MM.1S (cell line): ENCODE results near the gene UBE2E1.

Source experiments
- DNase-seq: peaks from one replicate; pipeline ENCODE4 v3.0.0-alpha.2; 2015
- H2AFZ ChIP-seq: fragments of 300-600 bp; sonication (generic); 2 replicates; pipeline ENCODE4 v1.6.0; 2016; ENCODE audit warnings: antibody characterized with exemption, low read length
- H3F3A ChIP-seq: fragments of 300-600 bp; sonication (generic); 2 replicates; pipeline ENCODE4 v1.6.1; 2016; ENCODE audit warnings: mild to moderate bottlenecking, antibody characterized with exemption, low read length, moderate library complexity, mixed read lengths; ENCODE audit not compliant: insufficient read depth
- H3K27ac ChIP-seq: fragments of 300-600 bp; sonication (generic); 2 replicates; pipeline ENCODE4 v1.5.1; 2016; ENCODE audit warnings: mild to moderate bottlenecking, low read length
- H3K27me3 ChIP-seq: fragments of 300-600 bp; sonication (generic); replicated peaks from 2 replicates; pipeline ENCODE4 v1.6.0; 2016; ENCODE audit warnings: low read length; ENCODE audit not compliant: insufficient read depth
- H3K36me3 ChIP-seq: fragments of 300-600 bp; sonication (generic); replicated peaks from 2 replicates; pipeline ENCODE4 v1.6.1; 2016; ENCODE audit warnings: mild to moderate bottlenecking, low read length, mixed read lengths; ENCODE audit not compliant: insufficient read depth
- H3K4me1 ChIP-seq: fragments of 300-600 bp; sonication (generic); 2 replicates; pipeline ENCODE4 v1.6.1; 2016; ENCODE audit warnings: low read length, mixed read lengths
- H3K4me2 ChIP-seq: fragments of 300-600 bp; sonication (generic); 2 replicates; pipeline ENCODE4 v1.6.0; 2016; ENCODE audit warnings: low read depth, low read length
- H3K4me3 ChIP-seq: fragments of 300-600 bp; sonication (generic); 2 replicates; pipeline ENCODE4 v1.5.1; 2016; ENCODE audit warnings: low read length, mixed read lengths
- H3K79me2 ChIP-seq: fragments of 300-600 bp; sonication (generic); 2 replicates; pipeline ENCODE4 v1.6.1; 2016; ENCODE audit warnings: mixed run types, low read length, mixed read lengths
- H3K9ac ChIP-seq: fragments of 300-600 bp; sonication (generic); 2 replicates; pipeline ENCODE4 v1.6.1; 2016; ENCODE audit warnings: low read length, mixed read lengths
- H3K9me2 ChIP-seq: fragments of 300-600 bp; sonication (generic); replicated peaks from 2 replicates; pipeline ENCODE4 v1.6.1; 2016; ENCODE audit warnings: mild to moderate bottlenecking, low read length, mixed read lengths; ENCODE audit not compliant: insufficient read depth
- H3K9me3 ChIP-seq: fragments of 300-600 bp; sonication (generic); replicated peaks from 2 replicates; pipeline ENCODE4 v1.6.1; 2016; ENCODE audit warnings: mild to moderate bottlenecking, low read length, mixed read lengths; ENCODE audit not compliant: insufficient read depth
- H4K20me1 ChIP-seq: fragments of 300-600 bp; sonication (generic); 2 replicates; pipeline ENCODE4 v1.6.1; 2016; ENCODE audit warnings: mild to moderate bottlenecking, low read length, moderate library complexity, mixed read lengths; ENCODE audit not compliant: insufficient read depth
- EZH2 ChIP-seq: fragments of 300-600 bp; sonication (generic); optimal IDR thresholded peaks from 2 replicates; pipeline ENCODE3; 2017; ENCODE audit warnings: low read depth, mild to moderate bottlenecking, antibody characterized with exemption, low read length, mixed read lengths
- EZH2phosphoT487 ChIP-seq: fragments of 300-600 bp; sonication (generic); IDR thresholded peaks from 2 replicates; pipeline ENCODE4 v1.6.1; 2018; ENCODE audit warnings: antibody characterized with exemption, low read length
- TF ChIP-seq, protein P1 (sequence below): fragments of 300-600 bp; sonication (generic); IDR thresholded peaks from 2 replicates; pipeline ENCODE4 v1.5.1; 2016; ENCODE audit warnings: antibody characterized with exemption, low read length, mixed read lengths

UBE2E1 gene

GRCh38 chr3:23805633-23806533 lies at the start of gene UBE2E1:
Gene UBE2E1, plus strand, starts transcription at chr3:23805955. Its CDS starts 1,315 bp downstream, at chr3:23807270.
- Histone ChIP-seq H3K27me3 (no peaks in the 10 kb centered on the region), H3K9ac (peak within 1 kb of the TSS; percentile 88), H3K9me2 (no peaks in the 10 kb centered on the region), H4K20me1 (no peaks in the 10 kb centered on the region), H3K4me1 (0 out of 2 replicates have a peak, but pooled peaks cover 4% of the 10 kb centered on the region), H3K79me2 (peaks cover 46% of the 10 kb centered on the region), H3K4me2 (peak within 1 kb of the TSS; percentile 85), H3F3A (peaks cover 46% of the 10 kb centered on the region), H3K36me3 (no peaks in the 10 kb centered on the region), H3K4me3 (peak within 1 kb of the TSS; percentile 84), H3K27ac (peak within 1 kb of the TSS; percentile 73), H2AFZ (peak within 1 kb of the TSS; percentile 52; the same call in 1 of the 2 replicates), H3K9me3 (no peaks in the 10 kb centered on the region)
- peak; percentile 87 for DNase-seq
- TF ChIP-seq EZH2phosphoT487 (no peak), EZH2 (no peak)
- TF ChIP-seq, protein P1, sequence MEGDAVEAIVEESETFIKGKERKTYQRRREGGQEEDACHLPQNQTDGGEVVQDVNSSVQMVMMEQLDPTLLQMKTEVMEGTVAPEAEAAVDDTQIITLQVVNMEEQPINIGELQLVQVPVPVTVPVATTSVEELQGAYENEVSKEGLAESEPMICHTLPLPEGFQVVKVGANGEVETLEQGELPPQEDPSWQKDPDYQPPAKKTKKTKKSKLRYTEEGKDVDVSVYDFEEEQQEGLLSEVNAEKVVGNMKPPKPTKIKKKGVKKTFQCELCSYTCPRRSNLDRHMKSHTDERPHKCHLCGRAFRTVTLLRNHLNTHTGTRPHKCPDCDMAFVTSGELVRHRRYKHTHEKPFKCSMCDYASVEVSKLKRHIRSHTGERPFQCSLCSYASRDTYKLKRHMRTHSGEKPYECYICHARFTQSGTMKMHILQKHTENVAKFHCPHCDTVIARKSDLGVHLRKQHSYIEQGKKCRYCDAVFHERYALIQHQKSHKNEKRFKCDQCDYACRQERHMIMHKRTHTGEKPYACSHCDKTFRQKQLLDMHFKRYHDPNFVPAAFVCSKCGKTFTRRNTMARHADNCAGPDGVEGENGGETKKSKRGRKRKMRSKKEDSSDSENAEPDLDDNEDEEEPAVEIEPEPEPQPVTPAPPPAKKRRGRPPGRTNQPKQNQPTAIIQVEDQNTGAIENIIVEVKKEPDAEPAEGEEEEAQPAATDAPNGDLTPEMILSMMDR, result no peak

DNA sequence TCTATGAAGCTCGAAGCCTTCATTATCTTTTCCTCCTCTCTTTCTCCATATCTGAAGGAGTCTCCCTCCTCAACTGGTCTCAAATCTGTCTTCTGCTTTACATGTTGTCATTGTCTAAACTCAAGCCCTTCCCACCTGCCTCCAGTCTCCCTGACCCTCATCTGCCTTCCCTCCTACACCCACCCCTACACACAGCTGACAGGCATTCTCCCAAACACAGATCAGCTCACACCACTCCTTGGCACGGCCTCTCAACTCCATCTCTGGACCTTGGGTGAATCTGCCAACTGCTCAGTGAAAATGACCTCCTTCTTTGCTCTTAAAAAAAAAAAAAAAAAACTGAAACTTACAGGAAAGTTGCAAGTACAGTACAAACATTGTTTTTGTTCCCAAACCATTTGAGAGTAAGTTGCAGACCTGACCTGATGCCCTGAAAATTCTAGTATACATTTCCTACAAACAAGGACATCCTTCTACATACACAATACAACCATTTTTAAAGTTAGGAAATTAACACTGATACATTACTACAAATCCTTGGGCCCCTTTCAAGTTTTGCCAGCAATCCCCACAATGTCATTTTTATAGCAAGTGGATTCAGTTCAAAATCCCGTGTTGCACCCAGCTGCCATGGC lies 49.4 kb upstream of the UBE2E1 start:
- TF ChIP-seq EZH2 (no peak), EZH2phosphoT487 (no peak)
- TF ChIP-seq, protein P1, result no peak
- no peak for DNase-seq
- H2AFZ ChIP-seq, result no peak overlapping the region

GRCh38 chr3:23758253-23758838 lies 47.4 kb upstream of the UBE2E1 start:
- Histone ChIP-seq H3K9me2 (no peaks in the 10 kb centered on the region), H3K27ac (no peak overlapping the region), H3K4me3 (no peak overlapping the region), H3K9ac (no peak overlapping the region), H3K27me3 (no peaks in the 10 kb centered on the region; the same call in 1 of the 2 replicates), H3F3A (no peaks in the 10 kb centered on the region), H3K4me1 (peaks cover 7% of the 10 kb centered on the region; the same call in 1 of the 2 replicates), H2AFZ (no peak overlapping the region), H3K79me2 (no peaks in the 10 kb centered on the region), H4K20me1 (no peaks in the 10 kb centered on the region), H3K4me2 (no peak overlapping the region), H3K36me3 (no peaks in the 10 kb centered on the region), H3K9me3 (no peaks in the 10 kb centered on the region)
- DNase-seq, result no peak
- TF ChIP-seq, protein P1, result no peak
- no peak for TF ChIP-seq EZH2
- no peak for TF ChIP-seq EZH2phosphoT487

More for the DNA sequence above, 49.4 kb upstream of the UBE2E1 start:
- Histone ChIP-seq H3K4me2 (no peak overlapping the region), H3K9ac (no peak overlapping the region), H4K20me1 (no peaks in the 10 kb centered on the region), H3K27me3 (no peaks in the 10 kb centered on the region; the same call in 1 of the 2 replicates), H3K9me3 (no peaks in the 10 kb centered on the region), H3F3A (no peaks in the 10 kb centered on the region), H3K79me2 (no peaks in the 10 kb centered on the region), H3K27ac (no peak overlapping the region), H3K4me1 (peaks cover 7% of the 10 kb centered on the region; the same call in 1 of the 2 replicates), H3K9me2 (no peaks in the 10 kb centered on the region), H3K36me3 (no peaks in the 10 kb centered on the region), H3K4me3 (no peak overlapping the region)
